ENCODE measurements around the gene BPHL.
"Not testable (repeated sequence)": the region's sequence is repeated elsewhere in the genome, so short reads cannot be mapped to it uniquely, and the experiment has no call there.

Gene BPHL

GRCh38 chr6:3118353-3119039 is at the start of gene BPHL:
Gene BPHL (plus strand): TSS chr6:3118711. CDS start chr6:3118741, 30 bp downstream.
- DNase-seq (ENCODE audit: low read depth, low spot score) = peak; percentile 80

- DNase-seq (ENCODE audit: low read depth, low spot score) = no peak
Measured at GRCh38 chr6:3071568-3071967, 46.9 kb upstream of the BPHL start.

- no peak for DNase-seq (ENCODE audit: low read depth, low spot score)
Measured at GRCh38 chr6:3072798-3073197, 45.7 kb upstream of the BPHL start.

- no peak for DNase-seq (ENCODE audit: low read depth, low spot score)
Measured at GRCh38 chr6:3073382-3073781, 45.1 kb upstream of the BPHL start.

- DNase-seq (ENCODE audit: low read depth, low spot score) = no peak
Measured at GRCh38 chr6:3075772-3076113, 42.8 kb upstream of the BPHL start.

- DNase-seq (ENCODE audit: low read depth, low spot score) = no peak
Measured at GRCh38 chr6:3076320-3076719, 42.2 kb upstream of the BPHL start.

- no peak for DNase-seq (ENCODE audit: low read depth, low spot score)
Measured at GRCh38 chr6:3077430-3077829, 41.1 kb upstream of the BPHL start.

- DNase-seq (ENCODE audit: low read depth, low spot score) = not testable (repeated sequence)
Measured at GRCh38 chr6:3078952-3079351, 39.6 kb upstream of the BPHL start.

GRCh38 chr6:3079682-3080081 is 38.8 kb upstream of the BPHL start:
- no peak for DNase-seq (ENCODE audit: low read depth, low spot score)

- no peak for DNase-seq (ENCODE audit: low read depth, low spot score)
Measured at GRCh38 chr6:3081960-3082359, 36.6 kb upstream of the BPHL start.

GRCh38 chr6:3085074-3085473 is 33.4 kb upstream of the BPHL start:
- DNase-seq (ENCODE audit: low read depth, low spot score) = no peak

GRCh38 chr6:3086282-3086946 is 32.1 kb upstream of the BPHL start:
- DNase-seq (ENCODE audit: low read depth, low spot score) = no peak

GRCh38 chr6:3088446-3088845 is 30.1 kb upstream of the BPHL start:
- no peak for DNase-seq (ENCODE audit: low read depth, low spot score)

GRCh38 chr6:3088968-3089367 is 29.5 kb upstream of the BPHL start:
- DNase-seq (ENCODE audit: low read depth, low spot score) = peak; percentile 40

- DNase-seq (ENCODE audit: low read depth, low spot score) = no peak
Measured at GRCh38 chr6:3090013-3090412, 28.5 kb upstream of the BPHL start.

GRCh38 chr6:3094815-3095214 is 23.7 kb upstream of the BPHL start:
- DNase-seq (ENCODE audit: low read depth, low spot score) = no peak

- no peak for DNase-seq (ENCODE audit: low read depth, low spot score)
Measured at GRCh38 chr6:3102875-3103274, 15.6 kb upstream of the BPHL start.

GRCh38 chr6:3108746-3109414 is 9.6 kb upstream of the BPHL start:
- no peak for DNase-seq (ENCODE audit: low read depth, low spot score)

- no peak for DNase-seq (ENCODE audit: low read depth, low spot score)
Measured at GRCh38 chr6:3109761-3110160, 8.8 kb upstream of the BPHL start.

GRCh38 chr6:3114377-3114776 is 4.1 kb upstream of the BPHL start:
- no peak for DNase-seq (ENCODE audit: low read depth, low spot score)

- no peak for DNase-seq (ENCODE audit: low read depth, low spot score)
Measured at GRCh38 chr6:3117912-3118352, 579 bp upstream of the BPHL start.

GRCh38 chr6:3119040-3119723 is 671 bp downstream of the BPHL start:
- no peak for DNase-seq (ENCODE audit: low read depth, low spot score)

GRCh38 chr6:3120765-3121089 is 2.2 kb downstream of the BPHL start:
- no peak for DNase-seq (ENCODE audit: low read depth, low spot score)

Measured in brain pericyte (primary cell).